Stimulated activated CD4-positive, alpha-beta T cell treated with anti-CD3 and anti-CD28 coated beads, Interleukin-15, amount 100 ng/mL, for 24 hours (primary cell): ENCODE data around the gene UBE2C.
A peak's percentile ranks its signal among the peaks of the same experiment; 100 is the strongest.
"Not testable (repeated sequence)": the region's sequence is repeated elsewhere in the genome, so short reads cannot be mapped to it uniquely, and the experiment has no call there.

Experiments
- DNase-seq: peaks from one replicate; pipeline ENCODE4 v3.0.0-alpha.2; 2020

The UBE2C gene

GRCh38 chr20:45798935-45799642 is 13.4 kb upstream of the UBE2C start:
- peak; percentile 69 for DNase-seq

GRCh38 chr20:45801851-45802250 is 10.6 kb upstream of the UBE2C start:
- no peak for DNase-seq

- DNase-seq, result no peak
Measured at GRCh38 chr20:45810191-45810970, 2.1 kb upstream of the UBE2C start.

- no peak for DNase-seq
Measured at GRCh38 chr20:45813006-45813340, 529 bp downstream of the UBE2C start.

GRCh38 chr20:45813489-45813888 is 1.0 kb downstream of the UBE2C start:
- DNase-seq, result no peak

GRCh38 chr20:45814314-45814713 is 1.9 kb downstream of the UBE2C start:
- DNase-seq, result no peak

- DNase-seq, result no peak
Measured at GRCh38 chr20:45816951-45817350, 4.5 kb downstream of the UBE2C start.

- DNase-seq, result no peak
Measured at GRCh38 chr20:45817376-45818194, 5.1 kb downstream of the UBE2C start.

- no peak for DNase-seq
Measured at GRCh38 chr20:45818239-45818638, 5.8 kb downstream of the UBE2C start.

- DNase-seq, result no peak
Measured at GRCh38 chr20:45819466-45819865, 7.0 kb downstream of the UBE2C start.

- no peak for DNase-seq
Measured at GRCh38 chr20:45821947-45822346, 9.5 kb downstream of the UBE2C start.

- DNase-seq, result no peak
Measured at GRCh38 chr20:45822857-45823256, 10.4 kb downstream of the UBE2C start.

- peak; percentile 67 for DNase-seq
Measured at GRCh38 chr20:45823949-45824835, 11.7 kb downstream of the UBE2C start.

GRCh38 chr20:45826381-45827019 is 14.1 kb downstream of the UBE2C start:
- DNase-seq, result no peak

- no peak for DNase-seq
Measured at GRCh38 chr20:45827030-45827652, 14.7 kb downstream of the UBE2C start, which contains the start of gene TNNC2. Gene TNNC2, minus strand, starts transcription at chr20:45827312. Its CDS starts 64 bp downstream, at chr20:45827248.

GRCh38 chr20:45827712-45828111 is 15.3 kb downstream of the UBE2C start:
- no peak for DNase-seq

GRCh38 chr20:45828589-45828988 is 16.1 kb downstream of the UBE2C start:
- DNase-seq, result no peak

GRCh38 chr20:45829673-45830106 is 17.2 kb downstream of the UBE2C start:
- not testable (repeated sequence) for DNase-seq

GRCh38 chr20:45832619-45833018 is 20.2 kb downstream of the UBE2C start:
- no peak for DNase-seq

GRCh38 chr20:45833030-45833882 is 20.8 kb downstream of the UBE2C start, which contains the start of gene SNX21:
Gene SNX21, plus strand, starts transcription at chr20:45833799. Its CDS starts 121 bp downstream, at chr20:45833920.
- peak; percentile 48 for DNase-seq
